HUES48 (cell line): ENCODE measurements around the gene FOS.

Experiments
- H3K27ac ChIP-seq: one replicate; pipeline ENCODE4 v1.7.0; 2013; ENCODE audit warnings: low read depth, low read length, inconsistent platforms
- H3K27me3 ChIP-seq: 2 replicates; pipeline ENCODE4 v1.6.1; 2013; ENCODE audit warnings: mild to moderate bottlenecking, low read length; ENCODE audit not compliant: control insufficient read depth, insufficient read depth
- H3K36me3 ChIP-seq: 2 replicates; pipeline ENCODE4 v1.6.1; 2013; ENCODE audit warnings: low read length; ENCODE audit not compliant: control insufficient read depth, insufficient read depth
- H3K4me1 ChIP-seq: 2 replicates; pipeline ENCODE4 v1.6.1; 2013; ENCODE audit warnings: mild to moderate bottlenecking, low read length; ENCODE audit not compliant: control insufficient read depth, insufficient read depth
- H3K4me3 ChIP-seq: 2 replicates; pipeline ENCODE4 v1.5.1; 2013; ENCODE audit warnings: mild to moderate bottlenecking, low read depth, low read length
- H3K9ac ChIP-seq: 2 replicates; pipeline ENCODE4 v1.6.1; 2013; ENCODE audit warnings: mild to moderate bottlenecking, low read depth, low read length, moderate library complexity
- H3K9me3 ChIP-seq: 2 replicates; pipeline ENCODE4 v1.6.1; 2013; ENCODE audit warnings: low read length; ENCODE audit not compliant: control insufficient read depth, insufficient read depth

Gene FOS

GRCh38 chr14:75238756-75239455 lies 39.7 kb upstream of the FOS start:
- Histone ChIP-seq H3K27ac (no peak overlapping the region), H3K4me3 (no peak overlapping the region), H3K9ac (no peak overlapping the region), H3K9me3 (no peaks in the 10 kb centered on the region), H3K36me3 (no peaks in the 10 kb centered on the region), H3K27me3 (no peaks in the 10 kb centered on the region), H3K4me1 (no peaks in the 10 kb centered on the region; the same call in 1 of the 2 replicates)

GRCh38 chr14:75240781-75241180 lies 37.8 kb upstream of the FOS start:
- no peaks in the 10 kb centered on the region; the same call in 1 of the 2 replicates for H3K4me1 ChIP-seq
- no peak overlapping the region for H3K9ac ChIP-seq
- H3K27me3 ChIP-seq: no peaks in the 10 kb centered on the region
- H3K36me3 ChIP-seq: no peaks in the 10 kb centered on the region
- no peak overlapping the region for H3K4me3 ChIP-seq
- H3K9me3 ChIP-seq: no peaks in the 10 kb centered on the region
- no peak overlapping the region for H3K27ac ChIP-seq

- H3K9me3 ChIP-seq: no peaks in the 10 kb centered on the region
- no peak overlapping the region for H3K27ac ChIP-seq
- H3K4me3 ChIP-seq: no peak overlapping the region
- no peaks in the 10 kb centered on the region for H3K36me3 ChIP-seq
- H3K9ac ChIP-seq: no peak overlapping the region
- H3K4me1 ChIP-seq: peaks cover 7% of the 10 kb centered on the region; the same call in 1 of the 2 replicates
- H3K27me3 ChIP-seq: no peaks in the 10 kb centered on the region
Observed at GRCh38 chr14:75242546-75243273, 35.9 kb upstream of the FOS start.

- Histone ChIP-seq H3K4me3 (no peak overlapping the region), H3K9me3 (no peaks in the 10 kb centered on the region), H3K27me3 (no peaks in the 10 kb centered on the region), H3K9ac (no peak overlapping the region), H3K36me3 (no peaks in the 10 kb centered on the region), H3K27ac (no peak overlapping the region), H3K4me1 (peaks cover 10% of the 10 kb centered on the region)
Observed at GRCh38 chr14:75244121-75244520, 34.5 kb upstream of the FOS start.

GRCh38 chr14:75246546-75247285 lies 31.9 kb upstream of the FOS start:
- Histone ChIP-seq H3K36me3 (no peaks in the 10 kb centered on the region), H3K27ac (no peak overlapping the region), H3K9ac (no peak overlapping the region), H3K9me3 (no peaks in the 10 kb centered on the region), H3K4me1 (peaks cover 16% of the 10 kb centered on the region), H3K27me3 (no peaks in the 10 kb centered on the region), H3K4me3 (no peak overlapping the region)

GRCh38 chr14:75247286-75247922 lies 31.2 kb upstream of the FOS start:
- H3K27ac ChIP-seq: no peak overlapping the region
- no peak overlapping the region for H3K9ac ChIP-seq
- no peaks in the 10 kb centered on the region for H3K9me3 ChIP-seq
- no peak overlapping the region for H3K4me3 ChIP-seq
- H3K36me3 ChIP-seq: no peaks in the 10 kb centered on the region
- no peaks in the 10 kb centered on the region for H3K27me3 ChIP-seq
- H3K4me1 ChIP-seq: peaks cover 16% of the 10 kb centered on the region

GRCh38 chr14:75247939-75248338 lies 30.7 kb upstream of the FOS start:
- H3K4me3 ChIP-seq: no peak overlapping the region
- H3K9me3 ChIP-seq: no peaks in the 10 kb centered on the region
- peaks cover 16% of the 10 kb centered on the region for H3K4me1 ChIP-seq
- H3K9ac ChIP-seq: no peak overlapping the region
- H3K36me3 ChIP-seq: no peaks in the 10 kb centered on the region
- no peaks in the 10 kb centered on the region for H3K27me3 ChIP-seq
- no peak overlapping the region for H3K27ac ChIP-seq

- Histone ChIP-seq H3K4me1 (peaks cover 16% of the 10 kb centered on the region), H3K9me3 (no peaks in the 10 kb centered on the region), H3K27me3 (no peaks in the 10 kb centered on the region), H3K9ac (no peak overlapping the region), H3K4me3 (no peak overlapping the region), H3K27ac (no peak overlapping the region), H3K36me3 (no peaks in the 10 kb centered on the region)
Observed at GRCh38 chr14:75249251-75249957, 29.2 kb upstream of the FOS start.

GRCh38 chr14:75249958-75250336 lies 28.7 kb upstream of the FOS start:
- Histone ChIP-seq H3K27me3 (no peaks in the 10 kb centered on the region), H3K4me1 (peaks cover 20% of the 10 kb centered on the region), H3K27ac (no peak overlapping the region), H3K9me3 (no peaks in the 10 kb centered on the region), H3K4me3 (no peak overlapping the region), H3K9ac (no peak overlapping the region), H3K36me3 (no peaks in the 10 kb centered on the region)

GRCh38 chr14:75250800-75251199 lies 27.8 kb upstream of the FOS start:
- peaks cover 26% of the 10 kb centered on the region for H3K4me1 ChIP-seq

More at GRCh38 chr14:75250800-75251199, 27.8 kb upstream of the FOS start:
- H3K27ac ChIP-seq: no peak overlapping the region
- no peak overlapping the region for H3K9ac ChIP-seq
- no peaks in the 10 kb centered on the region for H3K27me3 ChIP-seq
- no peaks in the 10 kb centered on the region for H3K9me3 ChIP-seq
- H3K4me3 ChIP-seq: no peak overlapping the region
- no peaks in the 10 kb centered on the region for H3K36me3 ChIP-seq
